OCI-LY3 (cell line): ENCODE results near the gene TECTA.
"Not testable (repeated sequence)": the region's sequence is repeated elsewhere in the genome, so short reads cannot be mapped to it uniquely, and the experiment has no call there.

ENCODE experiments used
- H2AFZ ChIP-seq: fragments of 200-600, 300-600 bp; shearing (Covaris generic); 2 replicates; pipeline ENCODE4 v1.6.0; 2014; ENCODE audit warnings: antibody characterized with exemption, low read depth, low read length
- H3K27ac ChIP-seq: fragments of 200-600, 300-600 bp; sonication (generic); 2 replicates; pipeline ENCODE4 v1.5.1; 2014; ENCODE audit warnings: mild to moderate bottlenecking, low read length, moderate library complexity, mixed read lengths
- H3K27me3 ChIP-seq: fragments of 200-600, 300-600 bp; sonication (generic); 2 replicates; pipeline ENCODE4 v1.6.1; 2014; ENCODE audit warnings: low read depth, low read length, mixed read lengths
- H3K36me3 ChIP-seq: fragments of 200-600, 300-600 bp; sonication (generic); replicated peaks from 2 replicates; pipeline ENCODE3; 2014; ENCODE audit warnings: low read depth, low read length, mixed read lengths
- H3K4me1 ChIP-seq: fragments of 300-600, 200-600 bp; sonication (generic); 2 replicates; pipeline ENCODE4 v1.6.1; 2014; ENCODE audit warnings: low read length, mixed read lengths
- H3K4me2 ChIP-seq: fragments of 200-600, 300-600 bp; sonication (generic); 2 replicates; pipeline ENCODE4 v1.6.1; 2014; ENCODE audit warnings: low read length, mixed read lengths
- H3K4me3 ChIP-seq: fragments of 300-600, 200-600 bp; sonication (generic); 2 replicates; pipeline ENCODE4 v1.5.1; 2014; ENCODE audit warnings: antibody characterized with exemption, mild to moderate bottlenecking, low read length, moderate library complexity
- H3K79me2 ChIP-seq: fragments of 300-600, 200-600 bp; shearing (Covaris generic); 2 replicates; pipeline ENCODE4 v1.6.1; 2014; ENCODE audit warnings: mild to moderate bottlenecking, low read length, mixed read lengths
- H3K9ac ChIP-seq: fragments of 300-600, 200-600 bp; shearing (Covaris generic); 2 replicates; pipeline ENCODE4 v1.6.0; 2014; ENCODE audit warnings: mild to moderate bottlenecking, low read length, moderate library complexity
- H3K9me3 ChIP-seq: fragments of 200-600, 300-600 bp; shearing (Covaris generic); 2 replicates; pipeline ENCODE4 v1.6.1; 2014; ENCODE audit warnings: low read length, mixed read lengths; ENCODE audit not compliant: insufficient read depth
- H4K20me1 ChIP-seq: fragments of 200-600, 300-600 bp; sonication (generic); 2 replicates; pipeline ENCODE4 v1.6.1; 2016; ENCODE audit warnings: low read length, mixed read lengths; ENCODE audit not compliant: insufficient read depth
- EZH2phosphoT487 ChIP-seq: fragments of 200-600 bp; shearing (Covaris generic); IDR thresholded peaks from 2 replicates; pipeline ENCODE4 v1.6.1; 2018; ENCODE audit warnings: antibody characterized with exemption, mixed run types, low read depth
- TF ChIP-seq, protein P1 (sequence below): fragments of 200-600, 300-600 bp; sonication (generic); IDR thresholded peaks from 2 replicates; pipeline ENCODE4 v1.5.1; 2014; ENCODE audit warnings: antibody characterized with exemption, low read length, low read depth

TECTA gene

DNA sequence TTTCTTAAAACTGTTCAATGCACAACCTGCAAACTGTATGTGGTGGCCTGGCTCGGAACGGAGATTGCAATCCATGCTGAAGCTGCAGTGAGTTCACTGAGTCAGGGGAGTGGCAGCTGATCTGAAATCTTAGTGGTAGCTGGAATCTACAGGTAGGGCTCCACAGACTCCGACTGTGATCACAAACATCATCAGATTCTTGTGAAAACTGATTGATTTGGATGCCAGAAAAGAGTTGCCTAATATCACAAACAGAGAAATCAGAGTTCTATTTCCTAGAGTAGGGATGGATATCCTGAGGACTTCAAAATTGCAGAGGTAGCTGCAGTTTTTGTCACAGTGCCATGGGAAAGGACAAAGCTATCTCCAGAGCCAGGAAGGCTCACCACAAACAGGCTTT lies 134.0 kb downstream of the TECTA start:
- H2AFZ ChIP-seq, result peak overlapping the region; percentile 34; the same call in 1 of the 2 replicates
- TF ChIP-seq, protein P1, sequence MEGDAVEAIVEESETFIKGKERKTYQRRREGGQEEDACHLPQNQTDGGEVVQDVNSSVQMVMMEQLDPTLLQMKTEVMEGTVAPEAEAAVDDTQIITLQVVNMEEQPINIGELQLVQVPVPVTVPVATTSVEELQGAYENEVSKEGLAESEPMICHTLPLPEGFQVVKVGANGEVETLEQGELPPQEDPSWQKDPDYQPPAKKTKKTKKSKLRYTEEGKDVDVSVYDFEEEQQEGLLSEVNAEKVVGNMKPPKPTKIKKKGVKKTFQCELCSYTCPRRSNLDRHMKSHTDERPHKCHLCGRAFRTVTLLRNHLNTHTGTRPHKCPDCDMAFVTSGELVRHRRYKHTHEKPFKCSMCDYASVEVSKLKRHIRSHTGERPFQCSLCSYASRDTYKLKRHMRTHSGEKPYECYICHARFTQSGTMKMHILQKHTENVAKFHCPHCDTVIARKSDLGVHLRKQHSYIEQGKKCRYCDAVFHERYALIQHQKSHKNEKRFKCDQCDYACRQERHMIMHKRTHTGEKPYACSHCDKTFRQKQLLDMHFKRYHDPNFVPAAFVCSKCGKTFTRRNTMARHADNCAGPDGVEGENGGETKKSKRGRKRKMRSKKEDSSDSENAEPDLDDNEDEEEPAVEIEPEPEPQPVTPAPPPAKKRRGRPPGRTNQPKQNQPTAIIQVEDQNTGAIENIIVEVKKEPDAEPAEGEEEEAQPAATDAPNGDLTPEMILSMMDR, result no peak
- no peak for TF ChIP-seq EZH2phosphoT487
- peak overlapping the region; percentile 90 for H3K4me2 ChIP-seq
- H3K4me3 ChIP-seq, result no peak overlapping the region; the same call in 1 of the 2 replicates
- peaks cover 60% of the 10 kb centered on the region for H3K4me1 ChIP-seq
- H3K36me3 ChIP-seq, result no peaks in the 10 kb centered on the region
- H3K27ac ChIP-seq, result peak overlapping the region; percentile 98
- no peaks in the 10 kb centered on the region for H3K79me2 ChIP-seq
- H3K9me3 ChIP-seq, result no peaks in the 10 kb centered on the region
- peak overlapping the region; percentile 92 for H3K9ac ChIP-seq
- H4K20me1 ChIP-seq, result no peaks in the 10 kb centered on the region
- no peaks in the 10 kb centered on the region for H3K27me3 ChIP-seq

DNA sequence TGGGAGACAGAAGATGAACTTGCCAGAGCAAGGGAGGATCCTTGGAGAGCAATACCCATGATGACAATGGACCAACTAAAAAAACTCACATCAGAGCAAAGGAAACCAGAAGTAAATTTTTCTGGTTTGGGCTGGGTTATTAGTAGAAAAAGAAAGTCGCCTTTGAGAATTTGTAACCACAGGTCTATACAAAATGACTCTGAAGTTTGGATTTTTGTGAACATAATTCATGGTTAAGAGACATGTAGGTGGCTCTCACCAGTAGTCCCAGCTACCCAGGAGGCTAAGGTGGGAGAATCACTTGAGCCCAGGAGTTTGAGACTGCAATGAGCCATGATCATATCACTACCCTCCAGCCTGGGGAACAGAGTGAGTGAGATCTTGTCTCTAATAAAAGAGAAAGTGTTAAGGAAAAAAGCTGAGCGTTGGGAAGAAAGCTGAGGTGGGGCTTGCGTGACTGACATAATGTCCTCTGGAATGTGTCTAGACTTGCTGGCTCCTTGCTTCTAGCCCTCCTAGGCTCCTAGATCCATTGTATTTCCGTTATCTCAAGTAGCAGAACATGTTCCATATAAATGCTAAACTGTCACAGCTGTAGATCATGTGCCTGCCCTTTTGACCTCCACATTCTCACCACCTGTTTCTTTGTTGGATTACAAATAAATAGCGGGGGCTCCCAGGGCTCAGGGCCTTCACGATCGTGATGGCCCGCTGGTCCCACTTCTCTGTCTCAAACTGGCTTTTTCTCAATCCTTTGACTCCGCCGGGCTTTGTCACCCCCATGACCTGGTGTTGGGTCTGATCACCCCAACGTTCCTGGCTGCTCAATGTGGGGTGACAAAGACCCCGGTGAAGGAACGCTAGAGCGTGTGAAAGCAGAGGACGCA lies 135.3 kb downstream of the TECTA start:
- H3K9me3 ChIP-seq, result no peaks in the 10 kb centered on the region
- H3K4me1 ChIP-seq, result peaks cover 53% of the 10 kb centered on the region
- no peaks in the 10 kb centered on the region for H3K27me3 ChIP-seq
- H3K79me2 ChIP-seq, result no peaks in the 10 kb centered on the region
- no peaks in the 10 kb centered on the region for H4K20me1 ChIP-seq
- TF ChIP-seq, protein P1, result no peak
- TF ChIP-seq EZH2phosphoT487, result no peak
- peak overlapping the region; percentile 98 for H3K27ac ChIP-seq
- peak overlapping the region; percentile 92 for H3K9ac ChIP-seq
- peak overlapping the region; percentile 74 for H3K4me3 ChIP-seq
- H3K4me2 ChIP-seq, result peak overlapping the region; percentile 90
- no peaks in the 10 kb centered on the region for H3K36me3 ChIP-seq
- 0 out of 2 replicates have a peak overlapping the region, but pooled peaks have one; percentile 14 for H2AFZ ChIP-seq

DNA sequence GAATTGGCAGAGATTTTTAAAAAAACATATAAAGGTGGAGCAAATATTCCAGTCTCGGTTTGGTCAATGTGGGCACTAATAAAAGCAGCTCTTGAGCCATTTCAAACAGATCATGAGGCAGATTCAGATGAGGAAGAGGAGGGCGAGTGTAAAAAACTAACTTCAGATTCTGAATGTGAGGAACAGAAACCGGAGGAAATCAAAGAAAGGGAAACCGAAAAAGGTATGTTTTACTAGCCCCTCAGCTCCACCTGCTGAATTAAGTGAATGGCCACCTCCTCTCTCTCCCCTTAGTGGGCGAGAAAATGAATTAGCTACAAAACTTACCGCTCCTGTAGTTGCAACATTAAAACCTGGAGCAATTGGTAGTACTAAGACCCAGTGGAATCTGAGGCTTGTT lies 136.2 kb downstream of the TECTA start:
- Histone ChIP-seq H3K27ac (peak overlapping the region; percentile 98), H3K4me3 (peak overlapping the region; percentile 75), H3K9ac (peak overlapping the region; percentile 93), H3K4me2 (peak overlapping the region; percentile 90), H3K4me1 (peaks cover 57% of the 10 kb centered on the region)
- not testable (repeated sequence) for H3K27me3 ChIP-seq, H3K9me3 ChIP-seq, H3K79me2 ChIP-seq, H4K20me1 ChIP-seq, H2AFZ ChIP-seq, H3K36me3 ChIP-seq

DNA sequence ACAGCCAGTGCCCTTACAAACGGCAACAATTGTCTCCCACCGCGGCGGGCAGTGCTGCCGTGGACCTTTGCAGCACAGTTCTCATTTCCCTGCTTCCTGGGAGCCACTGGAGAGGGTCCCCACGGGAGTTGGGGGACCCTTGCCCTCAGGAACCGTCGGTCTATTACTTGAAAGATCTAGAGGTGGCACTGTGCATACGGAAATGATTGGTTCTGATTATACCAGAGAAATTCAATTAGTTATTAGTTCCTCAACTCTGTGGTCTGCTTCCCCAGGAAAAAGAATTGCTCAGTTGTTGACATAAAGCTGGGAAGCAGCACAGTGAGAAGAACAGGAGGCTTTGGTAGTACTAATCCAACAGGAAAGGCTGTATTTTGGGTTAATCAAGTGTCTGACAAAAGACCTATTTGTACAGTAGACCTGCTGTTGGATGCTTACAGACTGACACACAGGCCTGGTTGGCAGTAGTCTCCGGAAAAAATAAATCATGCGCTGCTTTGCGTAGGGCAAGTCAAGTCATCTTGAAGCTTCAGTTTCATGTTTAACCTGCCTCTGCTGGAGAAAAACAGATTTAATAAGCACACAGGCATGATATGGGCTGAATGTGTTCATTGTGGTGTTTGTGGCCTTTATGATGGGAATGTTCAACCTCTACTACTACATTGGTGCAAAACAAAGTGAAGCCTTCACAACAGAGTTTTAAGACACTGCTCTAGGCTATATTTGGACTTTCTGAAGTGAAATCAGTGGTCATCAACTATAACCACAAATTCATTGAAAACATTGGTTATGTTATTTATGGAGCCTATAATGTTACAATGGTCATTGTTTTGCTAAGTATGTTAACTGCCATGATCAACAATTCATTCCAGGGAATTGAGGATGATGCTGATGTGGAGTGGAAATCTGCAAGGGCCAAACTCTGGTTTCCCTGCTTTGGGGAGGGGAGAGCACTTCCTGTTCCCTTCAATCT lies 136.9 kb downstream of the TECTA start:
- Histone ChIP-seq H3K36me3 (no peaks in the 10 kb centered on the region), H3K27me3 (no peaks in the 10 kb centered on the region), H2AFZ (no peak overlapping the region), H4K20me1 (no peaks in the 10 kb centered on the region), H3K9ac (peak overlapping the region; percentile 93), H3K27ac (peak overlapping the region; percentile 98), H3K9me3 (no peaks in the 10 kb centered on the region), H3K4me1 (peaks cover 57% of the 10 kb centered on the region), H3K4me3 (peak overlapping the region; percentile 75), H3K4me2 (peak overlapping the region; percentile 90), H3K79me2 (no peaks in the 10 kb centered on the region)
- TF ChIP-seq, protein P1, result peak; percentile 41
- TF ChIP-seq EZH2phosphoT487, result no peak
